Effector memory CD8-positive, alpha-beta T cell (primary cell): Measurements from ENCODE around the gene KIF1A.
"Not testable (repeated sequence)": the region's sequence is repeated elsewhere in the genome, so short reads cannot be mapped to it uniquely, and the experiment has no call there.

ENCODE experiments used
- ATAC-seq: fragments of 150-1000 bp; cut with Tn5 transposase; replicated peaks from 2 replicates; pipeline ENCODE4 v1.10.0; 2021; ENCODE audit warnings: mild to moderate bottlenecking, moderate library complexity
- DNase-seq, 3 experiments: peaks; one replicate each; pipeline ENCODE4 v3.0.0; 2021
- H3K27ac Mint-ChIP-seq, 2 donors: one replicate each; pipeline ENCODE4 v1.8.0; 2022; ENCODE audit warnings: mild to moderate bottlenecking in 2 of 2, mixed read lengths in 2 of 2, moderate library complexity in 2 of 2
- H3K27me3 Mint-ChIP-seq, 2 donors: one replicate each; pipeline ENCODE4 v1.8.0; 2022; ENCODE audit warnings: mixed read lengths in 2 of 2
- H3K36me3 Mint-ChIP-seq: one replicate; pipeline ENCODE4 v1.8.0; 2022; ENCODE audit warnings: mild to moderate bottlenecking, moderate library complexity, mixed read lengths; ENCODE audit not compliant: insufficient read depth
- H3K4me1 Mint-ChIP-seq, 2 donors: one replicate each; pipeline ENCODE4 v1.8.0; 2022; ENCODE audit warnings: low read depth in 2 of 2, mixed read lengths in 2 of 2
- H3K4me3 Mint-ChIP-seq, 2 donors: one replicate each; pipeline ENCODE4 v1.8.0; 2022; ENCODE audit warnings: mild to moderate bottlenecking in 2 of 2, mixed read lengths in 2 of 2, moderate library complexity in 2 of 2
- H3K9me3 Mint-ChIP-seq, 2 donors: one replicate each; pipeline ENCODE4 v1.8.0; 2022; ENCODE audit warnings: mixed read lengths in 2 of 2

Gene KIF1A

GRCh38 chr2:240855670-240856069 lies 35.7 kb upstream of the KIF1A start:
- no peak overlapping the region for H3K27ac Mint-ChIP-seq
- no peak overlapping the region for H3K4me3 Mint-ChIP-seq
- H3K36me3 Mint-ChIP-seq = no peaks in the 10 kb centered on the region
- peaks cover 21 to 40% of the 10 kb centered on the region in 2 donors for H3K27me3 Mint-ChIP-seq
- peaks cover 0 to 10% of the 10 kb centered on the region in 2 donors for H3K4me1 Mint-ChIP-seq
- no peak for DNase-seq
- no peak for ATAC-seq
- H3K9me3 Mint-ChIP-seq = peaks cover 3 to 7% of the 10 kb centered on the region in 2 donors

- H3K9me3 Mint-ChIP-seq = peaks cover 3 to 7% of the 10 kb centered on the region in 2 donors
- no peak for ATAC-seq
- H3K27ac Mint-ChIP-seq = no peak overlapping the region
- H3K4me1 Mint-ChIP-seq = peaks cover 0 to 10% of the 10 kb centered on the region in 2 donors
- H3K4me3 Mint-ChIP-seq = no peak overlapping the region
- H3K36me3 Mint-ChIP-seq = no peaks in the 10 kb centered on the region
- peaks cover 4 to 28% of the 10 kb centered on the region in 2 donors for H3K27me3 Mint-ChIP-seq
- DNase-seq = no peak
Measured at GRCh38 chr2:240852671-240853314, 32.8 kb upstream of the KIF1A start.

- ATAC-seq (peak; percentile 94), DNase-seq (peak; percentile 74 to 83 (median 77))
- Mint-ChIP-seq H3K27ac (no peak overlapping the region), H3K4me3 (no peak overlapping the region), H3K27me3 (peaks cover 0 to 21% of the 10 kb centered on the region in 2 donors), H3K9me3 (peaks cover 3 to 7% of the 10 kb centered on the region in 2 donors), H3K36me3 (no peaks in the 10 kb centered on the region), H3K4me1 (peaks cover 0 to 10% of the 10 kb centered on the region in 2 donors)
Measured at GRCh38 chr2:240851078-240851991, 31.3 kb upstream of the KIF1A start.

GRCh38 chr2:240850756-240851077 lies 30.7 kb upstream of the KIF1A start:
- Mint-ChIP-seq H3K4me3 (no peak overlapping the region), H3K36me3 (no peaks in the 10 kb centered on the region), H3K27me3 (peaks cover 0 to 21% of the 10 kb centered on the region in 2 donors), H3K27ac (no peak overlapping the region), H3K9me3 (peaks cover 3 to 7% of the 10 kb centered on the region in 2 donors), H3K4me1 (peaks cover 0 to 10% of the 10 kb centered on the region in 2 donors)
- DNase-seq (no peak), ATAC-seq (no peak)

GRCh38 chr2:240850026-240850425 lies 30.0 kb upstream of the KIF1A start:
- no peak overlapping the region for H3K4me3 Mint-ChIP-seq
- peaks cover 0 to 10% of the 10 kb centered on the region in 2 donors for H3K4me1 Mint-ChIP-seq
- ATAC-seq (no peak), DNase-seq (no peak)
- H3K36me3 Mint-ChIP-seq = no peaks in the 10 kb centered on the region
- H3K9me3 Mint-ChIP-seq = peaks cover 3 to 7% of the 10 kb centered on the region in 2 donors
- no peak overlapping the region for H3K27ac Mint-ChIP-seq
- H3K27me3 Mint-ChIP-seq = peaks cover 0 to 21% of the 10 kb centered on the region in 2 donors

- Mint-ChIP-seq H3K27me3 (peaks cover 0 to 21% of the 10 kb centered on the region in 2 donors), H3K9me3 (peaks cover under 1 to 3% of the 10 kb centered on the region in 2 donors), H3K4me3 (no peak overlapping the region), H3K36me3 (no peaks in the 10 kb centered on the region), H3K27ac (no peak overlapping the region), H3K4me1 (peaks cover 0 to 10% of the 10 kb centered on the region in 2 donors)
- no peak for DNase-seq
- ATAC-seq = no peak
Measured at GRCh38 chr2:240848900-240849680, 29.1 kb upstream of the KIF1A start.

- Mint-ChIP-seq H3K4me1 (peaks cover 0 to 10% of the 10 kb centered on the region in 2 donors), H3K27me3 (peaks cover 0 to 21% of the 10 kb centered on the region in 2 donors), H3K9me3 (no peaks in the 10 kb centered on the region), H3K27ac (peak overlapping the region in 1 of 2 donors; percentile 60), H3K36me3 (no peaks in the 10 kb centered on the region), H3K4me3 (no peak overlapping the region)
- DNase-seq = no peak
- no peak for ATAC-seq
Measured at GRCh38 chr2:240847817-240848216, 27.8 kb upstream of the KIF1A start.

- Mint-ChIP-seq H3K4me3 (no peak overlapping the region), H3K27ac (peak overlapping the region in 1 of 2 donors; percentile 60), H3K27me3 (peaks cover 5 to 21% of the 10 kb centered on the region in 2 donors), H3K9me3 (no peaks in the 10 kb centered on the region), H3K36me3 (no peaks in the 10 kb centered on the region), H3K4me1 (peaks cover 0 to 6% of the 10 kb centered on the region in 2 donors)
- no peak for DNase-seq
- no peak for ATAC-seq
Measured at GRCh38 chr2:240846873-240847595, 27.0 kb upstream of the KIF1A start.

GRCh38 chr2:240846309-240846708 lies 26.3 kb upstream of the KIF1A start:
- not testable (repeated sequence) for ATAC-seq, DNase-seq, H3K4me1 Mint-ChIP-seq

GRCh38 chr2:240840435-240841060 lies 20.5 kb upstream of the KIF1A start:
- DNase-seq (peak in 1 of 3 experiments; percentile 26), ATAC-seq (no peak)
- no peaks in the 10 kb centered on the region for H3K9me3 Mint-ChIP-seq
- H3K4me3 Mint-ChIP-seq = no peak overlapping the region
- no peak overlapping the region for H3K27ac Mint-ChIP-seq
- H3K36me3 Mint-ChIP-seq = no peaks in the 10 kb centered on the region
- peaks cover 6 to 43% of the 10 kb centered on the region in 2 donors for H3K27me3 Mint-ChIP-seq
- H3K4me1 Mint-ChIP-seq = no peaks in the 10 kb centered on the region

More at GRCh38 chr2:240846309-240846708, 26.3 kb upstream of the KIF1A start:
- H3K27me3 Mint-ChIP-seq = peaks cover 6 to 19% of the 10 kb centered on the region in 2 donors
- not testable (repeated sequence) for H3K36me3 Mint-ChIP-seq, H3K9me3 Mint-ChIP-seq, H3K4me3 Mint-ChIP-seq, H3K27ac Mint-ChIP-seq

GRCh38 chr2:240839152-240840143 lies 19.4 kb upstream of the KIF1A start:
- Mint-ChIP-seq H3K9me3 (no peaks in the 10 kb centered on the region), H3K27me3 (peaks cover 6 to 46% of the 10 kb centered on the region in 2 donors), H3K27ac (no peak overlapping the region), H3K4me3 (no peak overlapping the region), H3K4me1 (no peaks in the 10 kb centered on the region), H3K36me3 (no peaks in the 10 kb centered on the region)
- ATAC-seq (no peak), DNase-seq (no peak)
